DND-41 (cell line): Measurements from ENCODE around the gene PUDP.

ENCODE experiments used
- ATAC-seq: fragments of 200-7000 bp; cut with Tn5 transposase; 3 replicates; pipeline ENCODE4 v1.9.1; 2021; ENCODE audit warnings: low read depth; ENCODE audit not compliant: insufficient read depth
- DNase-seq: peaks from one replicate; pipeline ENCODE4 v3.0.0-alpha.2; 2020
- H2AFZ ChIP-seq: 2 replicates; pipeline ENCODE4 v1.6.0; 2012; ENCODE audit warnings: low read depth, low read length
- H3K27ac ChIP-seq: 2 replicates; pipeline ENCODE4 v1.5.1; 2012; ENCODE audit warnings: low read length, inconsistent platforms
- H3K27me3 ChIP-seq: fragments of 200-600 bp; sonication (generic); 2 replicates; pipeline ENCODE4 v1.6.0; 2012; ENCODE audit warnings: low read length, mild to moderate bottlenecking, inconsistent platforms; ENCODE audit not compliant: insufficient read depth, poor library complexity
- H3K36me3 ChIP-seq: 2 replicates; pipeline ENCODE4 v1.5.1; 2012; ENCODE audit warnings: low read length, inconsistent platforms; ENCODE audit not compliant: insufficient read depth
- H3K4me1 ChIP-seq: 2 replicates; pipeline ENCODE4 v1.5.1; 2012; ENCODE audit warnings: mild to moderate bottlenecking, low read length; ENCODE audit not compliant: insufficient read depth
- H3K4me2 ChIP-seq: 2 replicates; pipeline ENCODE4 v1.6.0; 2012; ENCODE audit warnings: mild to moderate bottlenecking, moderate library complexity, low read length, inconsistent platforms; ENCODE audit not compliant: insufficient read depth
- H3K4me3 ChIP-seq, 2 experiments: fragments of 200-600 bp in 1 of 2; shearing (Covaris generic) in 1 of 2; 2 replicates each; pipeline ENCODE4 v1.5.1; 2012 to 2016; ENCODE audit warnings: inconsistent platforms in 2 of 2, low read length in 2 of 2, mild to moderate bottlenecking in 2 of 2, low read depth in 1 of 2, moderate library complexity in 1 of 2
- H3K79me2 ChIP-seq: 2 replicates; pipeline ENCODE4 v1.6.0; 2012; ENCODE audit warnings: low read length, inconsistent platforms; ENCODE audit not compliant: insufficient read depth
- H3K9ac ChIP-seq: 2 replicates; pipeline ENCODE4 v1.6.0; 2012; ENCODE audit warnings: low read depth, mild to moderate bottlenecking, inconsistent platforms, low read length, moderate library complexity
- H3K9me3 ChIP-seq: 2 replicates; pipeline ENCODE4 v1.5.1; 2012; ENCODE audit warnings: low read length, moderate library complexity, mild to moderate bottlenecking, inconsistent platforms; ENCODE audit not compliant: insufficient read depth, severe bottlenecking
- H4K20me1 ChIP-seq: 2 replicates; pipeline ENCODE4 v1.6.0; 2012; ENCODE audit warnings: low read length; ENCODE audit not compliant: insufficient read depth
- CTCF ChIP-seq: IDR thresholded peaks from 2 replicates; pipeline ENCODE4 v1.5.1; 2012; ENCODE audit warnings: borderline replicate concordance, low read length, moderate library complexity, mild to moderate bottlenecking; ENCODE audit not compliant: poor library complexity, severe bottlenecking; ENCODE audit errors: extremely low read depth
- EZH2 ChIP-seq: IDR thresholded peaks from 3 replicates; pipeline ENCODE4 v1.6.1; 2012; ENCODE audit warnings: borderline replicate concordance, low read depth, mild to moderate bottlenecking, moderate library complexity, low read length, inconsistent platforms; ENCODE audit not compliant: severe bottlenecking

PUDP gene

GRCh38 chrX:7146020-7146702 is 1.8 kb downstream of the PUDP start:
- H3K9ac ChIP-seq: peak overlapping the region; percentile 94
- peak overlapping the region; percentile 12 to 99; a peak in 3 of 4 replicates for H3K4me3 ChIP-seq
- TF ChIP-seq EZH2: no peak
- no peak for TF ChIP-seq CTCF
- H3K4me2 ChIP-seq: peak overlapping the region; percentile 81
- H3K27ac ChIP-seq: peak overlapping the region; percentile 98
- peaks cover 21% of the 10 kb centered on the region for H3K36me3 ChIP-seq
- H3K79me2 ChIP-seq: peaks cover 94% of the 10 kb centered on the region
- no peaks in the 10 kb centered on the region for H3K9me3 ChIP-seq
- H3K27me3 ChIP-seq: no peaks in the 10 kb centered on the region
- peaks cover 4% of the 10 kb centered on the region; the same call in 1 of the 2 replicates for H4K20me1 ChIP-seq
- peaks cover 72% of the 10 kb centered on the region for H3K4me1 ChIP-seq
- DNase-seq (no peak), ATAC-seq (no peak)
- H2AFZ ChIP-seq: no peak overlapping the region

- Histone ChIP-seq H3K9ac (peak overlapping the region; percentile 94; the same call in 1 of the 2 replicates), H4K20me1 (peaks cover 4% of the 10 kb centered on the region; the same call in 1 of the 2 replicates), H3K4me1 (peaks cover 65% of the 10 kb centered on the region), H3K79me2 (peaks cover 95% of the 10 kb centered on the region), H2AFZ (no peak overlapping the region), H3K27me3 (no peaks in the 10 kb centered on the region), H3K9me3 (no peaks in the 10 kb centered on the region), H3K27ac (peak overlapping the region; percentile 98), H3K36me3 (peaks cover 23% of the 10 kb centered on the region), H3K4me2 (peak overlapping the region; percentile 81), H3K4me3 (no peak overlapping the region)
- no peak for DNase-seq
- ATAC-seq: no peak
- TF ChIP-seq CTCF: no peak
- TF ChIP-seq EZH2: no peak
Observed at GRCh38 chrX:7145454-7145853, 2.5 kb downstream of the PUDP start.

GRCh38 chrX:7143941-7144525 is 3.9 kb downstream of the PUDP start:
- Histone ChIP-seq H3K4me3 (no peak overlapping the region), H3K9ac (no peak overlapping the region), H3K27ac (peak overlapping the region; percentile 59), H3K79me2 (peaks cover 98% of the 10 kb centered on the region), H4K20me1 (peaks cover 8% of the 10 kb centered on the region; the same call in 1 of the 2 replicates), H3K4me2 (peak overlapping the region; percentile 81; the same call in 1 of the 2 replicates), H3K9me3 (no peaks in the 10 kb centered on the region), H2AFZ (no peak overlapping the region), H3K27me3 (no peaks in the 10 kb centered on the region), H3K36me3 (peaks cover 30% of the 10 kb centered on the region), H3K4me1 (peaks cover 54% of the 10 kb centered on the region)
- ATAC-seq: no peak
- TF ChIP-seq CTCF (no peak), EZH2 (no peak)
- DNase-seq: no peak
